Measurements from ENCODE around the gene CKS1B.

GRCh38 chr1:155000411-155000725 lies 25.9 kb downstream of the CKS1B start:
- no peak for TF ChIP-seq CTCF (IDR thresholded peaks at IDR 0.05; ENCODE audit: low read length)
- no peak for TF ChIP-seq EZH2 (optimal IDR thresholded peaks at IDR 0.05; ENCODE audit: low read depth, low read length)
- TF ChIP-seq EZH2phosphoT487 (IDR thresholded peaks at IDR 0.05; ENCODE audit: low read length), result no peak
